Duodenal mucosa (tissue), 2 donors: Measurements from ENCODE around the gene CATSPERE.
A peak's percentile ranks its signal among the peaks of the same experiment; 100 is the strongest.
"Not testable (repeated sequence)": the region's sequence is repeated elsewhere in the genome, so short reads cannot be mapped to it uniquely, and the experiment has no call there.

ENCODE experiments used
- H3K27ac ChIP-seq: one replicate; pipeline ENCODE4 v1.7.0; 2013; ENCODE audit warnings: low read depth, low read length
- H3K27me3 ChIP-seq, 2 donors: one replicate each; pipeline ENCODE4 v1.7.0; 2013; ENCODE audit warnings: low read length in 2 of 2, control low read depth in 1 of 2; ENCODE audit not compliant: insufficient read depth in 2 of 2, control insufficient read depth in 1 of 2
- H3K36me3 ChIP-seq, 2 donors: one replicate each; pipeline ENCODE4 v1.7.0; 2013; ENCODE audit warnings: low read length in 2 of 2, control low read depth in 1 of 2; ENCODE audit not compliant: insufficient read depth in 2 of 2, control insufficient read depth in 1 of 2
- H3K4me1 ChIP-seq, 2 donors: one replicate each; pipeline ENCODE4 v1.7.0; 2013; ENCODE audit warnings: low read length in 2 of 2, control low read depth in 1 of 2; ENCODE audit not compliant: insufficient read depth in 2 of 2, control insufficient read depth in 1 of 2
- H3K4me3 ChIP-seq, 2 donors: one replicate each; pipeline ENCODE4 v1.7.0; 2013; ENCODE audit warnings: low read length in 2 of 2, low read depth in 1 of 2
- H3K9ac ChIP-seq, 2 donors: one replicate each; pipeline ENCODE4 v1.7.0; 2013; ENCODE audit warnings: low read length in 2 of 2, low read depth in 1 of 2
- H3K9me3 ChIP-seq, 2 donors: one replicate each; pipeline ENCODE4 v1.7.0; 2013; ENCODE audit warnings: low read length in 2 of 2, control low read depth in 1 of 2; ENCODE audit not compliant: control insufficient read depth in 1 of 2

The CATSPERE gene

GRCh38 chr1:244576259-244576892 is 115.3 kb downstream of the CATSPERE start:
- H3K36me3 ChIP-seq = no peaks in the 10 kb centered on the region
- H3K27me3 ChIP-seq = no peaks in the 10 kb centered on the region
- no peak overlapping the region for H3K9ac ChIP-seq
- H3K9me3 ChIP-seq = peaks cover 34 to 35% of the 10 kb centered on the region in 2 donors
- H3K4me1 ChIP-seq = no peaks in the 10 kb centered on the region
- no peak overlapping the region for H3K27ac ChIP-seq
- no peak overlapping the region for H3K4me3 ChIP-seq

GRCh38 chr1:244578205-244578604 is 117.1 kb downstream of the CATSPERE start:
- not testable (repeated sequence) for H3K27me3 ChIP-seq, H3K4me3 ChIP-seq, H3K4me1 ChIP-seq, H3K27ac ChIP-seq, H3K9ac ChIP-seq, H3K36me3 ChIP-seq
- H3K9me3 ChIP-seq = peaks cover 33 to 35% of the 10 kb centered on the region in 2 donors

- Histone ChIP-seq H3K36me3 (peaks cover 0 to 2% of the 10 kb centered on the region in 2 donors), H3K4me1 (no peaks in the 10 kb centered on the region), H3K9me3 (no peaks in the 10 kb centered on the region), H3K4me3 (no peak overlapping the region), H3K9ac (no peak overlapping the region), H3K27ac (no peak overlapping the region), H3K27me3 (no peaks in the 10 kb centered on the region)
These were observed 122.4 kb downstream of the CATSPERE start for GRCh38 chr1:244583358-244583982.

GRCh38 chr1:244585867-244586266 is 124.8 kb downstream of the CATSPERE start:
- Histone ChIP-seq H3K9ac (no peak overlapping the region), H3K9me3 (peaks cover 0 to 3% of the 10 kb centered on the region in 2 donors), H3K4me3 (no peak overlapping the region), H3K27ac (no peak overlapping the region), H3K27me3 (no peaks in the 10 kb centered on the region), H3K36me3 (peaks cover 0 to 2% of the 10 kb centered on the region in 2 donors), H3K4me1 (no peaks in the 10 kb centered on the region)

- no peaks in the 10 kb centered on the region for H3K36me3 ChIP-seq
- H3K4me3 ChIP-seq = no peak overlapping the region
- H3K9me3 ChIP-seq = peaks cover 0 to 5% of the 10 kb centered on the region in 2 donors
- no peak overlapping the region for H3K9ac ChIP-seq
- no peak overlapping the region for H3K27ac ChIP-seq
- no peaks in the 10 kb centered on the region for H3K4me1 ChIP-seq
- H3K27me3 ChIP-seq = no peaks in the 10 kb centered on the region
These were observed 129.6 kb downstream of the CATSPERE start for GRCh38 chr1:244590670-244591069.

GRCh38 chr1:244598611-244599010 is 137.5 kb downstream of the CATSPERE start:
- Histone ChIP-seq H3K9ac (no peak overlapping the region), H3K4me3 (no peak overlapping the region), H3K4me1 (peaks cover 0 to 10% of the 10 kb centered on the region in 2 donors), H3K27me3 (peaks cover 0 to 4% of the 10 kb centered on the region in 2 donors), H3K27ac (no peak overlapping the region), H3K9me3 (no peaks in the 10 kb centered on the region), H3K36me3 (no peaks in the 10 kb centered on the region)

- no peak overlapping the region for H3K27ac ChIP-seq
- no peaks in the 10 kb centered on the region for H3K9me3 ChIP-seq
- H3K27me3 ChIP-seq = peaks cover 0 to 4% of the 10 kb centered on the region in 2 donors
- peak overlapping the region in 1 of 2 donors; percentile 28 for H3K4me3 ChIP-seq
- H3K9ac ChIP-seq = peak overlapping the region in 1 of 2 donors; percentile 23
- no peaks in the 10 kb centered on the region for H3K36me3 ChIP-seq
- peaks cover 0 to 10% of the 10 kb centered on the region in 2 donors for H3K4me1 ChIP-seq
These were observed 138.9 kb downstream of the CATSPERE start for GRCh38 chr1:244599937-244600350.

- H3K9ac ChIP-seq = no peak overlapping the region
- peaks cover 0 to 10% of the 10 kb centered on the region in 2 donors for H3K4me1 ChIP-seq
- H3K36me3 ChIP-seq = no peaks in the 10 kb centered on the region
- no peak overlapping the region for H3K4me3 ChIP-seq
- no peak overlapping the region for H3K27ac ChIP-seq
- peaks cover 0 to 4% of the 10 kb centered on the region in 2 donors for H3K27me3 ChIP-seq
- H3K9me3 ChIP-seq = no peaks in the 10 kb centered on the region
These were observed 140.3 kb downstream of the CATSPERE start for GRCh38 chr1:244601336-244601735.

GRCh38 chr1:244603498-244603897 is 142.4 kb downstream of the CATSPERE start:
- no peak overlapping the region for H3K4me3 ChIP-seq
- no peaks in the 10 kb centered on the region for H3K9me3 ChIP-seq
- peaks cover 0 to 10% of the 10 kb centered on the region in 2 donors for H3K4me1 ChIP-seq
- H3K9ac ChIP-seq = no peak overlapping the region
- no peak overlapping the region for H3K27ac ChIP-seq
- peaks cover 0 to 4% of the 10 kb centered on the region in 2 donors for H3K27me3 ChIP-seq
- no peaks in the 10 kb centered on the region for H3K36me3 ChIP-seq

GRCh38 chr1:244605835-244606370 is 144.8 kb downstream of the CATSPERE start:
- Histone ChIP-seq H3K9ac (no peak overlapping the region), H3K36me3 (no peaks in the 10 kb centered on the region), H3K4me3 (no peak overlapping the region), H3K9me3 (no peaks in the 10 kb centered on the region), H3K27me3 (peaks cover 0 to 4% of the 10 kb centered on the region in 2 donors), H3K27ac (no peak overlapping the region), H3K4me1 (no peaks in the 10 kb centered on the region)
